HUES64 (cell line): ENCODE results near the gene TLK2.
"Not testable (repeated sequence)": the region's sequence is repeated elsewhere in the genome, so short reads cannot be mapped to it uniquely, and the experiment has no call there.

Experiments used
- H3K27ac ChIP-seq: 2 replicates; pipeline ENCODE4 v1.7.0; 2013; ENCODE audit warnings: low read depth, low read length, inconsistent platforms
- H3K27me3 ChIP-seq: 2 replicates; pipeline ENCODE4 v1.6.1; 2013; ENCODE audit warnings: mild to moderate bottlenecking, low read length; ENCODE audit not compliant: insufficient read depth
- H3K36me3 ChIP-seq: 2 replicates; pipeline ENCODE4 v1.6.1; 2013; ENCODE audit warnings: mild to moderate bottlenecking, low read length; ENCODE audit not compliant: insufficient read depth
- H3K4me1 ChIP-seq: 2 replicates; pipeline ENCODE4 v1.6.1; 2013; ENCODE audit warnings: mild to moderate bottlenecking, low read length, moderate library complexity; ENCODE audit not compliant: insufficient read depth
- H3K4me3 ChIP-seq: 2 replicates; pipeline ENCODE4 v1.5.1; 2013; ENCODE audit warnings: mild to moderate bottlenecking, low read length, moderate library complexity
- H3K9ac ChIP-seq: 2 replicates; pipeline ENCODE4 v1.6.1; 2013; ENCODE audit warnings: mild to moderate bottlenecking, low read depth, low read length
- H3K9me3 ChIP-seq: 2 replicates; pipeline ENCODE4 v1.6.1; 2013; ENCODE audit warnings: low read depth, low read length; ENCODE audit not compliant: insufficient read depth
- WGBS: fragments of 150-250, 120-280 bp; methylation state at CpG from one replicate; pipeline ENCODE4 v1.1.7; 2013; ENCODE audit warnings: missing lambda C conversion rate; 5-methylcytosine and 5-hydroxymethylcytosine counted together

TLK2 gene

GRCh38 chr17:62591822-62592221 lies 113.2 kb downstream of the TLK2 start:
- H3K9ac ChIP-seq, H3K27me3 ChIP-seq, H3K4me3 ChIP-seq, H3K9me3 ChIP-seq, H3K4me1 ChIP-seq, H3K27ac ChIP-seq: not testable (repeated sequence)
- WGBS = 89% methylated on average over 11 of the region's 11 CpGs
- peaks cover 69% of the 10 kb centered on the region for H3K36me3 ChIP-seq

- Histone ChIP-seq H3K4me3 (no peak overlapping the region), H3K9me3 (peaks cover 6% of the 10 kb centered on the region), H3K27ac (no peak overlapping the region), H3K27me3 (no peaks in the 10 kb centered on the region), H3K36me3 (peaks cover 69% of the 10 kb centered on the region), H3K4me1 (no peaks in the 10 kb centered on the region), H3K9ac (no peak overlapping the region)
- WGBS = 94% methylated on average over 8 of the region's 9 CpGs
Measured at GRCh38 chr17:62592341-62593099, 113.9 kb downstream of the TLK2 start.

- Histone ChIP-seq H3K27me3 (no peaks in the 10 kb centered on the region), H3K36me3 (peaks cover 70% of the 10 kb centered on the region), H3K4me1 (no peaks in the 10 kb centered on the region), H3K27ac (no peak overlapping the region), H3K4me3 (no peak overlapping the region), H3K9me3 (peaks cover 6% of the 10 kb centered on the region), H3K9ac (no peak overlapping the region)
- whole genome bisulfite sequencing = 96% methylated on average over 4 of the region's 5 CpGs
Measured at GRCh38 chr17:62595484-62595883, 116.9 kb downstream of the TLK2 start.

- H3K36me3 ChIP-seq = peaks cover 78% of the 10 kb centered on the region
- no peak overlapping the region for H3K27ac ChIP-seq
- no peaks in the 10 kb centered on the region for H3K4me1 ChIP-seq
- H3K4me3 ChIP-seq = no peak overlapping the region
- H3K9ac ChIP-seq = no peak overlapping the region
- 100% methylated on average over 2 of the region's 2 CpGs for WGBS
- no peaks in the 10 kb centered on the region for H3K27me3 ChIP-seq
- peaks cover 6% of the 10 kb centered on the region for H3K9me3 ChIP-seq
Measured at GRCh38 chr17:62596662-62597061, 118.0 kb downstream of the TLK2 start.

GRCh38 chr17:62597150-62597549 lies 118.5 kb downstream of the TLK2 start:
- no peak overlapping the region for H3K4me3 ChIP-seq
- no peak overlapping the region for H3K27ac ChIP-seq
- peaks cover 6% of the 10 kb centered on the region for H3K9me3 ChIP-seq
- H3K27me3 ChIP-seq = no peaks in the 10 kb centered on the region
- H3K9ac ChIP-seq = no peak overlapping the region
- H3K36me3 ChIP-seq = peaks cover 82% of the 10 kb centered on the region
- 98% methylated on average over 2 of the region's 2 CpGs for WGBS
- no peaks in the 10 kb centered on the region for H3K4me1 ChIP-seq

DNA sequence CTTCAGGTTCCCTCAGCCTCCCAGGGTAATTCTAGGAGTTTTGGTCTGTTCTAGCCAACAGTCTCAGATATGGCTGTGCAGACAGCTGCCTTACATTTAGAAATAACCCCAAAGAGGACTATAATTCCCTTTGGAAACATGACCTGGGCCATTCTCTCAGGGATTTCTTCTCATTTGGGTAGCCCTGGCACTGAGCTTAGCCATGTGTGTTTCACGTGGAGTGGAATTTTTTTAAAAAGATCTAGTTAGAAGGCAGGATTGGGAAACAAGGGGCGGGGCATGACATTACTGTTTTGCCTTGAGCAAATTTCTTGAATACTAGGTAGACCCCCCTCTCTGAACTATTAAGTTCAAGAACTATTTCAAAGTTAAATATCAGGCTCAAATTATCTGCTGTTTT lies 119.3 kb downstream of the TLK2 start:
- no peaks in the 10 kb centered on the region for H3K4me1 ChIP-seq
- H3K4me3 ChIP-seq = no peak overlapping the region
- H3K9me3 ChIP-seq = peaks cover 6% of the 10 kb centered on the region
- no peaks in the 10 kb centered on the region for H3K27me3 ChIP-seq
- H3K27ac ChIP-seq = no peak overlapping the region
- peaks cover 83% of the 10 kb centered on the region for H3K36me3 ChIP-seq
- WGBS = 88% methylated on average over 2 of the region's 2 CpGs
- no peak overlapping the region for H3K9ac ChIP-seq

DNA sequence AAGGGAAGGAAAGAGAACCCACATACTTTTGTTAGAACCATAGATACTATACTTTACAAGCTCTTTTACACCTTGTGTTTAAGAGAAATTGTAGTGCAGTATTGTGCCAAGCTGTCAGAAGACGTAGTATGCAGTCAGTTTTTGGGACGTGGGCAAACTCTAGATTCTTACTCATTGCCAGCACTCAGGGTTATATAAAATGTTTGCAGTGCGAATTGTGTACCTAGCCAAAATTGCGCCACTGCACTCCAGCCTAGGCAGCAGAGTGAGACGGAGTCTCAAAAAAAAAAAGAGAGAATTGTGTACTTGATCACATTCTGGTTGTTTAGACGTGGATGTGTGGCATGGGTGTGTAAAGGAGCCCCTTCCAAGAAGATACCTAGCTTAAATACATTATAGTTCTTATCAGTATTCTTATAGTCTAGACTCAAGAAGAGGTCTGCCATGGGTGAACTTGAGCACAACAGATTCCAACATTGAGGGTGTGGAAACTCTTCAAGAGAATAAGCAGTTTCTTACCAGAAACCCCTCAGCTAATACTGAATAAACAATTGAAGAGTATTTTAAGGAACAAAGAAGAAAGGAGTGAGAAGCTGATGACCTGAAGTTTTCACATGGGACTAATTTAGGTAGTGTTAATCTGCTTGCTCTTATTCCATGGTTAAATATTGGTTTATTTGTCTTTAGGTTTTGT lies 121.5 kb downstream of the TLK2 start:
- WGBS = 98% methylated on average over 5 of the region's 6 CpGs
- Histone ChIP-seq H3K9me3 (peaks cover 6% of the 10 kb centered on the region), H3K4me3 (no peak overlapping the region), H3K36me3 (peaks cover 85% of the 10 kb centered on the region), H3K4me1 (no peaks in the 10 kb centered on the region), H3K27me3 (no peaks in the 10 kb centered on the region), H3K27ac (no peak overlapping the region), H3K9ac (no peak overlapping the region)

DNA sequence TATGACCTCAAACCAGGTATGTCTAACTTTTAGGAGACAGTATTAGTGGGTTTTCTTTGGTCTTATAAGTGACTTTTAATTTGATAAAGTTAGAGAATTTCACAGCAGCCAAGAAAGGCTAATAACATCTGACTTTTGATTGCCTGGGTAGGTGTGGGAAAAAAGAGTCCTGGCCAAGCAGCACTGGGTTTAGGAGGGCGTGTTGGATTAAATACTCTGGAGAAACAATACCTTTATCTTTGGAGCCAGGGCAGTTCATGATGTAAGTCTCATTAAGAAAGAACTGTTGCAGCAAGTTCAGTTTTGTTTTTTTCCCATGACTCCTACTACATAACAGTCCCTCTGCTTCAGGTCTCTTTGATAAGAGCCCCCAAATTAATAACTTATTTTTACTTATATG lies 122.2 kb downstream of the TLK2 start:
- peaks cover 80% of the 10 kb centered on the region for H3K36me3 ChIP-seq
- no peaks in the 10 kb centered on the region for H3K27me3 ChIP-seq
- no peak overlapping the region for H3K4me3 ChIP-seq
- 71% methylated on average over 1 of the region's 1 CpG for WGBS
- H3K4me1 ChIP-seq = no peaks in the 10 kb centered on the region
- no peak overlapping the region for H3K9ac ChIP-seq
- H3K27ac ChIP-seq = no peak overlapping the region
- peaks cover 6% of the 10 kb centered on the region for H3K9me3 ChIP-seq

DNA sequence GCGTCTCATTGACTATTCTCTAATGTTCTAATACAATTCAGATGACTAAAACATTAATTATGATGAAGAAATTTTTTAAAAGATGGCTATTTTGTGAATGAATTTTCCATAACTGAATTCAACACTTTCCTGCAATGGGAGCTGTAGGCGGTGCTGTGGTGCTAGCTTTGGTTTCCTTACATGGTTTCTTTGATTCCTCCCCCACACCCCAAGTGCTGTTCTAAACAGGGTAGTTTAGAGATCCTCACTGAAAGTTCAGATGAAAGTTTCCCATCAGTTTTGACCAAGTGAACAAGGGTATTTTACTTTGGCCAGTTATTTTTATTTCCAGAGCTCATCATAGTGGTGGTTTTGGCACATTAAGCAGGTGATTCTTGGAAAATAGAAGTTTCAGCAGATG lies 122.8 kb downstream of the TLK2 start:
- no peak overlapping the region for H3K27ac ChIP-seq
- no peak overlapping the region for H3K9ac ChIP-seq
- no peaks in the 10 kb centered on the region for H3K4me1 ChIP-seq
- WGBS = 90% methylated on average over 2 of the region's 2 CpGs
- H3K27me3 ChIP-seq = no peaks in the 10 kb centered on the region
- H3K9me3 ChIP-seq = peaks cover 4% of the 10 kb centered on the region
- H3K36me3 ChIP-seq = peaks cover 80% of the 10 kb centered on the region
- no peak overlapping the region for H3K4me3 ChIP-seq

DNA sequence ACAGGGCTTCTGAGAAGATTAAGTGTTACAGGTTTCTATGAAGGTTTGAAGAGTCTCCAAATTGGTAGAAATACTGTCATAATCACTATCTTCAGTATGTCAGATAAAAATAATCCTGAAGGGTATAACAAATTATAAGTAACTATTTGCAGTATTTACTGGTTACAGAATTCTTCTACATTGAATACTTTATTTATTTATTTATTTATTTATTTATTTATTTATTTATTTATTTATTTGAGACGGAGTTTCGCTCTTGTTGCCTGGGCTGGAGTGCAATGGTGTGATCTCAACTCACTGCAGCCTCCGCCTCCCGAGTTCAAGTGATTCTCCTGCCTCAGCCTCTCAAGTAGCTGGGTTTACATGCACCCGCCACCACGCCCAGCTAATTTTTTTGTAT lies 125.2 kb downstream of the TLK2 start:
- H3K9me3 ChIP-seq, H3K27ac ChIP-seq, H3K4me3 ChIP-seq, H3K27me3 ChIP-seq, H3K4me1 ChIP-seq, H3K9ac ChIP-seq: not testable (repeated sequence)
- 96% methylated on average over 6 of the region's 6 CpGs for WGBS
- peaks cover 85% of the 10 kb centered on the region for H3K36me3 ChIP-seq

GRCh38 chr17:62605588-62605987 lies 127.0 kb downstream of the TLK2 start:
- no peak overlapping the region for H3K4me3 ChIP-seq
- H3K27me3 ChIP-seq = no peaks in the 10 kb centered on the region
- no peak overlapping the region for H3K9ac ChIP-seq
- H3K36me3 ChIP-seq = peaks cover 86% of the 10 kb centered on the region
- H3K27ac ChIP-seq = no peak overlapping the region
- H3K9me3 ChIP-seq = no peaks in the 10 kb centered on the region
- H3K4me1 ChIP-seq = no peaks in the 10 kb centered on the region
- WGBS = 93% methylated on average over 7 of the region's 7 CpGs
